Activated CD8-positive, alpha-beta T cell treated with anti-CD3 and anti-CD28 coated beads for 36 hours (primary cell): ENCODE data around the gene ETFB. TPM values are rescaled to one million over a fixed set of nuclear protein-coding genes. Genes with fewer than 3 reads are reported as not detected.

Experiments
- ATAC-seq: fragments of 200-7000 bp; cut with Tn5 transposase; one replicate; pipeline ENCODE4 v1.10.0; 2021; ENCODE audit warnings: mild to moderate bottlenecking, moderate library complexity
- CTCF ChIA-PET: fragments of 350-600 bp; sonication (Branson Sonifier 250); formaldehyde crosslinking; loops from one replicate; lab custom pipeline; 2021; ENCODE audit warnings: antibody characterized with exemption; lab: Charles Lee
- POLR2A ChIA-PET: fragments of 350-600 bp; sonication (Branson Sonifier 250); formaldehyde crosslinking; loops from one replicate; lab custom pipeline; 2021; ENCODE audit warnings: antibody characterized with exemption; lab: Charles Lee
- DNase-seq: peaks from one replicate; pipeline ENCODE4 v3.0.0-alpha.2; 2020
- H3K27ac Mint-ChIP-seq: one replicate; pipeline ENCODE4 v1.8.0; 2021; ENCODE audit warnings: mild to moderate bottlenecking, mixed read lengths
- H3K27me3 Mint-ChIP-seq: one replicate; pipeline ENCODE4 v1.8.0; 2021; ENCODE audit warnings: mixed read lengths
- H3K36me3 Mint-ChIP-seq: one replicate; pipeline ENCODE4 v1.8.0; 2021; ENCODE audit warnings: low read depth, mixed read lengths
- H3K4me1 Mint-ChIP-seq: one replicate; pipeline ENCODE4 v1.8.0; 2021; ENCODE audit warnings: low read depth, mixed read lengths
- H3K4me3 Mint-ChIP-seq: one replicate; pipeline ENCODE4 v1.8.0; 2021; ENCODE audit warnings: mild to moderate bottlenecking, moderate library complexity, mixed read lengths
- H3K9me3 Mint-ChIP-seq: one replicate; pipeline ENCODE4 v1.8.0; 2021; ENCODE audit warnings: mixed read lengths
- CTCF ChIP-seq: fragments of 200-600 bp; IDR thresholded peaks from one replicate; pipeline ENCODE4 v1.8.0; 2022; ENCODE audit warnings: antibody characterized with exemption, mild to moderate bottlenecking
- intact Hi-C: fragments of 100-400 bp; cut with micrococcal nuclease; formaldehyde crosslinking; loops from one replicate; pipeline ENCODE4 v1.10.0; 2022
- total RNA-seq, 2 experiments: library from RNA; stranded (reverse); gene quantifications; one replicate each; pipeline ENCODE4 v1.2.3, GENCODE V29; 2021

ETFB gene
- total RNA-seq, 2 experiments from 2014 or later = 151 to 162 TPM

GRCh38 chr19:51321799-51322198, 44.4 kb downstream of the ETFB start:
- ChIA-PET CTCF (no interaction called here), POLR2A (no interaction called here)
- ATAC-seq (no peak), DNase-seq (no peak)
- Mint-ChIP-seq H3K27ac (no peak overlapping the region), H3K4me3 (no peak overlapping the region), H3K4me1 (peaks cover 4% of the 10 kb centered on the region), H3K36me3 (no peaks in the 10 kb centered on the region), H3K9me3 (no peaks in the 10 kb centered on the region), H3K27me3 (peaks cover 36% of the 10 kb centered on the region)
- TF ChIP-seq CTCF = no peak
- intact Hi-C loops = no loop called here

GRCh38 chr19:51320280-51320657, 45.9 kb downstream of the ETFB start:
- Mint-ChIP-seq H3K27me3 (peaks cover 24% of the 10 kb centered on the region), H3K36me3 (no peaks in the 10 kb centered on the region), H3K9me3 (no peaks in the 10 kb centered on the region), H3K4me1 (no peaks in the 10 kb centered on the region), H3K27ac (no peak overlapping the region), H3K4me3 (no peak overlapping the region)
- intact Hi-C loops = no loop called here
- ChIA-PET POLR2A (no interaction called here), CTCF (no interaction called here)
- ATAC-seq (no peak), DNase-seq (no peak)
- TF ChIP-seq CTCF = no peak

- H3K27ac Mint-ChIP-seq = no peak overlapping the region
- no peaks in the 10 kb centered on the region for H3K36me3 Mint-ChIP-seq
- POLR2A ChIA-PET = no interaction called here
- H3K4me1 Mint-ChIP-seq = no peaks in the 10 kb centered on the region
- intact Hi-C loops = no loop called here
- DNase-seq = no peak
- no peak for TF ChIP-seq CTCF
- CTCF ChIA-PET = no interaction called here
- ATAC-seq = no peak
- H3K4me3 Mint-ChIP-seq = no peak overlapping the region
- peaks cover under 1% of the 10 kb centered on the region for H3K9me3 Mint-ChIP-seq
- peaks cover 25% of the 10 kb centered on the region for H3K27me3 Mint-ChIP-seq
These were observed 46.4 kb downstream of the ETFB start for GRCh38 chr19:51319649-51320279.

GRCh38 chr19:51318687-51319648, 47.2 kb downstream of the ETFB start:
- Mint-ChIP-seq H3K27ac (no peak overlapping the region), H3K27me3 (peaks cover 24% of the 10 kb centered on the region), H3K4me3 (no peak overlapping the region), H3K36me3 (no peaks in the 10 kb centered on the region), H3K9me3 (peaks cover 3% of the 10 kb centered on the region), H3K4me1 (no peaks in the 10 kb centered on the region)
- DNase-seq (no peak), ATAC-seq (no peak)
- intact Hi-C loops = no loop called here
- POLR2A ChIA-PET = no interaction called here
- no peak for TF ChIP-seq CTCF
- CTCF ChIA-PET = no interaction called here

GRCh38 chr19:51317968-51318367, 48.2 kb downstream of the ETFB start:
- POLR2A ChIA-PET = no interaction called here
- DNase-seq = no peak
- TF ChIP-seq CTCF = no peak
- Mint-ChIP-seq H3K27ac (no peak overlapping the region), H3K4me1 (no peaks in the 10 kb centered on the region), H3K27me3 (peaks cover 24% of the 10 kb centered on the region), H3K36me3 (no peaks in the 10 kb centered on the region), H3K4me3 (no peak overlapping the region), H3K9me3 (peaks cover 3% of the 10 kb centered on the region)
- intact Hi-C loops = no loop called here
- CTCF ChIA-PET = interaction anchor here (1.0 kb wide), 1 partner anchor 198 kb away, joined by 3 read pairs; no protein-coding TSS in a partner anchor
- no peak for ATAC-seq
